RWPE2 (cell line): Measurements from ENCODE around the gene FAM114A1.

ENCODE experiments used
- ATAC-seq: fragments of 200-7000 bp; cut with Tn5 transposase; 3 replicates; pipeline ENCODE4 v1.9.1; 2021; ENCODE audit warnings: low read depth
- DNase-seq: peaks from one replicate; pipeline ENCODE4 v3.0.0-alpha.2; 2020; ENCODE audit warnings: low spot score
- H3K27ac ChIP-seq: fragments of 450-650 bp; 2 replicates; pipeline ENCODE4 v1.5.1; 2017; ENCODE audit warnings: mild to moderate bottlenecking; ENCODE audit not compliant: poor library complexity, severe bottlenecking
- H3K27me3 ChIP-seq: fragments of 250-450 bp; sonication (Bioruptor Pico); 2 replicates; pipeline ENCODE4 v1.5.1; 2021; ENCODE audit warnings: mild to moderate bottlenecking, moderate library complexity; ENCODE audit not compliant: insufficient read depth, poor library complexity, severe bottlenecking
- H3K36me3 ChIP-seq: fragments of 250-450 bp; sonication (Bioruptor Pico); 2 replicates; pipeline ENCODE4 v1.5.1; 2020; ENCODE audit warnings: low read depth, mild to moderate bottlenecking, moderate library complexity
- H3K4me1 ChIP-seq: fragments of 250-450 bp; sonication (Bioruptor Pico); 2 replicates; pipeline ENCODE4 v1.5.1; 2021; ENCODE audit warnings: mild to moderate bottlenecking, moderate library complexity; ENCODE audit not compliant: insufficient read depth, poor library complexity, severe bottlenecking
- H3K4me3 ChIP-seq: fragments of 250-450 bp; sonication (Bioruptor Pico); 2 replicates; pipeline ENCODE4 v1.5.1; 2021; ENCODE audit warnings: mild to moderate bottlenecking, moderate library complexity; ENCODE audit not compliant: severe bottlenecking
- H3K9me3 ChIP-seq: fragments of 250-450 bp; sonication (Bioruptor Pico); 2 replicates; pipeline ENCODE4 v1.5.1; 2021; ENCODE audit warnings: mild to moderate bottlenecking, moderate library complexity; ENCODE audit not compliant: severe bottlenecking
- TF ChIP-seq, protein P1 (sequence below): fragments of 450-650 bp; IDR thresholded peaks from one replicate; pipeline ENCODE4 v1.5.1; 2017; ENCODE audit warnings: mild to moderate bottlenecking, moderate library complexity; ENCODE audit not compliant: poor library complexity, severe bottlenecking

The FAM114A1 gene

DNA sequence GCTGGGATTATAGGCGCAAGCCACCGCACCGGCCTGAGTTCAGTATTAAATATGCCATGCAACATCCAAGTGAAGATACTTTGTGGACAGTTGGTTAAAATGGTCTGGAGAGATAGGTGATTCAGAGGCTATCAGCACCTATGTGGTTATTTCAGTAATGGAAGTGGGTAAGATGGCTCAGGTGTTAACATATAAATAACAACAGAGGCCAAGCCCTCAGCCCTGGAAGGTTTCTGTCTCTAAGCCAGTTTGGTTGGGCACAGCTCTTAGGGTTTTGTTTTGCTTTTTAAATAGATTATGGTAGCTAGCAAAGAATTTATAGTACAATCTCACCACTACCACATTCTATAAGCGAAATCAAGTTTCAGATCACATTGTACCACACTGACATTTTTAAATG is 16.6 kb downstream of the FAM114A1 start:
- peaks cover 48% of the 10 kb centered on the region for H3K36me3 ChIP-seq
- H3K27me3 ChIP-seq, result no peaks in the 10 kb centered on the region
- H3K9me3 ChIP-seq, result no peaks in the 10 kb centered on the region
- no peak overlapping the region for H3K27ac ChIP-seq
- no peak overlapping the region for H3K4me3 ChIP-seq
- TF ChIP-seq, protein P1, sequence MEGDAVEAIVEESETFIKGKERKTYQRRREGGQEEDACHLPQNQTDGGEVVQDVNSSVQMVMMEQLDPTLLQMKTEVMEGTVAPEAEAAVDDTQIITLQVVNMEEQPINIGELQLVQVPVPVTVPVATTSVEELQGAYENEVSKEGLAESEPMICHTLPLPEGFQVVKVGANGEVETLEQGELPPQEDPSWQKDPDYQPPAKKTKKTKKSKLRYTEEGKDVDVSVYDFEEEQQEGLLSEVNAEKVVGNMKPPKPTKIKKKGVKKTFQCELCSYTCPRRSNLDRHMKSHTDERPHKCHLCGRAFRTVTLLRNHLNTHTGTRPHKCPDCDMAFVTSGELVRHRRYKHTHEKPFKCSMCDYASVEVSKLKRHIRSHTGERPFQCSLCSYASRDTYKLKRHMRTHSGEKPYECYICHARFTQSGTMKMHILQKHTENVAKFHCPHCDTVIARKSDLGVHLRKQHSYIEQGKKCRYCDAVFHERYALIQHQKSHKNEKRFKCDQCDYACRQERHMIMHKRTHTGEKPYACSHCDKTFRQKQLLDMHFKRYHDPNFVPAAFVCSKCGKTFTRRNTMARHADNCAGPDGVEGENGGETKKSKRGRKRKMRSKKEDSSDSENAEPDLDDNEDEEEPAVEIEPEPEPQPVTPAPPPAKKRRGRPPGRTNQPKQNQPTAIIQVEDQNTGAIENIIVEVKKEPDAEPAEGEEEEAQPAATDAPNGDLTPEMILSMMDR, result no peak
- H3K4me1 ChIP-seq, result peaks cover 9% of the 10 kb centered on the region
- ATAC-seq (no peak), DNase-seq (no peak)

DNA sequence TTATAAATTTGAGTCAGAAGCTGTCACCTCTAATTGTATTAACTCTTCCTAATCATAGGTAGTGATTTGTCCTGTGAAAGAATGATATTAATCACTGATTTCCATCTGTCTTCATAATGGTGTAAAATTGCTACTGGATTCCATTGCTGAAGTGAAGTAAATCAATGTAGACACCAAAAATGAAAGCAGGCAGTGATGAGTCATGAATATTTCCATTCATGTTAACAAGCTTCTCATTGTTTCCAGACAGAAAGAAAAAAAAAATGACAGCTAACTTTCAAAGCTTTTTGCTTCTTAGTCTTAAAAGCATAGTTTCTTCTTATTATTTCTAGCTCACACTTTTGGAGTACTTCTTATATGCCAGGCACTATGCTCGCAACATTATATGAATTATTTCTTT is 21.5 kb downstream of the FAM114A1 start:
- H3K27ac ChIP-seq, result peak overlapping the region; percentile 83
- peak; percentile 83 for ATAC-seq
- TF ChIP-seq, protein P1, result no peak
- H3K9me3 ChIP-seq, result no peaks in the 10 kb centered on the region
- no peak for DNase-seq
- H3K36me3 ChIP-seq, result peaks cover 55% of the 10 kb centered on the region
- peaks cover 22% of the 10 kb centered on the region for H3K4me1 ChIP-seq
- H3K27me3 ChIP-seq, result no peaks in the 10 kb centered on the region
- no peak overlapping the region for H3K4me3 ChIP-seq

DNA sequence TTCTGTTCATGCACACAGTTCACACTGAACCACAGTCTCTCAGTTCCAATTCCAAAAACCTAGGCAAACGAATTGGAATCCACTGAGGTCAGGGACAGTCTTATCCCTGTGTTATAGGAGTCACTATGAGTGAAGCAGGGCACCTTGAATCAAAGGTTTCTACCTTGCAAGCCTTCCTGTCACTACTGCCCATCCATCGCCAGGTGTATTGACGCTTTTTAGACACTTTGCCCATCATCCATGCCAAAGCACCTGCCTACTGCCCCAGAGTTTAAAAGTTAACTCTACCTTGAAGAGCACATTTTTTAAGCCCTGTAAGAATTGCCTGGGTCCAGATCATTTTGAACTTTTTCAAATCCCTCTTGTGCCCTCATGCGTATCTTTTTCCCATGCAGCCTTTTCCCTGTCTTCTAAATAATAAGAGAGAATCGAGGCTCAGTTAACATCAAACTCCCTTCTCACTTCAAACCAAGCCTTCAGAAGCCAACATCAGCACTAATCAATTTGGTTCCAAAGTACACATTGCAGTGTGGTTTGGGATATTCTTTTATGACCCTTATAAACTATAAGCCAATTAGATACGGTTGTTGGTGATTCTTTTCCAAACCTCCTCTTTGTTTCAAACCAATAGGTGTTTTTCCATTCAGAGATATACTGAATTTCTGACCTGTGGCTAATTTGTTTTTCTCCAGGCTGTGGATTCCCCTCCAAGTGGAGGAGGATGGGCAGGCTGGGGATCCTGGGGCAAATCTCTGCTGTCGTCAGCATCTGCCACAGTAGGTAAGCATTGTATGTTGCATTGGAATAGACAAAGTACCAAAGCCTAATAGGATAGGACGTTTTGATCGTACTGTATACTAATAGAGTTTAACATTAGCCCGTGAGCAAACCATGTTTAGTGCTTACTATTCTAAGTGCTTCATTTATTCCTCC is 23.7 kb downstream of the FAM114A1 start:
- H3K4me1 ChIP-seq, result peaks cover 22% of the 10 kb centered on the region
- peaks cover 60% of the 10 kb centered on the region for H3K36me3 ChIP-seq
- H3K27ac ChIP-seq, result peak overlapping the region; percentile 83
- TF ChIP-seq, protein P1, result no peak
- no peak overlapping the region for H3K4me3 ChIP-seq
- H3K9me3 ChIP-seq, result no peaks in the 10 kb centered on the region
- H3K27me3 ChIP-seq, result no peaks in the 10 kb centered on the region
- ATAC-seq (no peak), DNase-seq (no peak)

DNA sequence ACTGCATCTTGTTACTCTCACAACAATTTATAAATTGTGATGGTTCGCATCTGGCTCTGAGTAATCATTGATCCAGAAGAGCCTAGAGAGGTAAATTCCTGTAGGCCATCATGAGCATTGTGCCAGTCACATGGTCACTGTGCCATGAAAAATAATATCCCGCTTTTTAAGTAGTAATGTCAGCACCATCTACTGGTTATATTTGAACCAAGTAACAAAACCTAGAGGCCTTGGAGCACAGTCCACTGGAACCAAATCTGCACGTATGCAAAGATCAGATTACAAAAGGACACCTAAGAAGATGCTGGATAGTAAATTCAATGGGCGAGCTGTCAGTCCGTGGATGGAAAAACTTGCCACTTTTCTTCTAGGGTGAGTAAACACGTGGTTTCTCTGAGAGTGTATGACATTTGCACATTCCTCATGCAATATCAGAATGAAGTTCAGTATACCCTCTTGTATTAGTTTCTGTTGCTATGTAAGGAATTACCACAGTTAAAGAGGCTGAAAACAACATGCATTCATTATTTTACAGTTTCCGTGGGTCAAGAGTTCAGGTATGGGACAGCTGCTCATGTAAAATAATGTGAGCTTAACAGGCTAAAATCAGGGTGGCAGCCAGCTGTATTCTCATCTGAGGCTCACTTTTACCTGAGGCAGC is 26.8 kb downstream of the FAM114A1 start:
- Histone ChIP-seq H3K27ac (no peak overlapping the region), H3K27me3 (no peaks in the 10 kb centered on the region), H3K36me3 (peaks cover 65% of the 10 kb centered on the region), H3K9me3 (no peaks in the 10 kb centered on the region), H3K4me1 (peaks cover 11% of the 10 kb centered on the region), H3K4me3 (no peak overlapping the region)
- ATAC-seq, result no peak
- DNase-seq, result no peak
- TF ChIP-seq, protein P1, result no peak
